HG03521 (cell line): Measurements from ENCODE around the gene SLC25A53.

Experiments
- ATAC-seq: cut with Tn5 transposase; IDR thresholded peaks from one replicate; pipeline ENCODE4 v1.9.1; 2021; ENCODE audit warnings: mild to moderate bottlenecking, moderate library complexity; ENCODE audit not compliant: unreplicated experiment

The SLC25A53 gene

GRCh38 chrX:104156630-104157529 lies at the start of gene SLC25A53:
TSS of gene SLC25A53 (minus strand) at chrX:104157009. CDS start at chrX:104105257, 51,752 bp downstream.
- ATAC-seq: peak; percentile 94

- no peak for ATAC-seq
Observed at GRCh38 chrX:104205548-104205947, 48.7 kb upstream of the SLC25A53 start.

- no peak for ATAC-seq
Observed at GRCh38 chrX:104195489-104196084, 38.8 kb upstream of the SLC25A53 start.

- no peak for ATAC-seq
Observed at GRCh38 chrX:104195013-104195412, 38.2 kb upstream of the SLC25A53 start.

GRCh38 chrX:104193485-104193884 lies 36.7 kb upstream of the SLC25A53 start:
- ATAC-seq: no peak

GRCh38 chrX:104189837-104190236 lies 33.0 kb upstream of the SLC25A53 start:
- ATAC-seq: no peak

- ATAC-seq: no peak
Observed at GRCh38 chrX:104187931-104188330, 31.1 kb upstream of the SLC25A53 start.

GRCh38 chrX:104183685-104184084 lies 26.9 kb upstream of the SLC25A53 start:
- no peak for ATAC-seq

- no peak for ATAC-seq
Observed at GRCh38 chrX:104173841-104174240, 17.0 kb upstream of the SLC25A53 start.

GRCh38 chrX:104172788-104173187 lies 16.0 kb upstream of the SLC25A53 start:
- no peak for ATAC-seq

- ATAC-seq: no peak
Observed at GRCh38 chrX:104172121-104172520, 15.3 kb upstream of the SLC25A53 start.

GRCh38 chrX:104168127-104168526 lies 11.3 kb upstream of the SLC25A53 start:
- no peak for ATAC-seq

GRCh38 chrX:104166735-104167436 lies 10.1 kb upstream of the SLC25A53 start:
- ATAC-seq: no peak

- peak; percentile 95 for ATAC-seq
Observed at GRCh38 chrX:104165894-104166734, 9.3 kb upstream of the SLC25A53 start, which contains the start of gene FAM199X. TSS of gene FAM199X (plus strand) at chrX:104166453. CDS start at chrX:104166786, 333 bp downstream.

GRCh38 chrX:104151037-104151436 lies 5.8 kb downstream of the SLC25A53 start:
- no peak for ATAC-seq

GRCh38 chrX:104141087-104141760 lies 15.6 kb downstream of the SLC25A53 start:
- ATAC-seq: no peak

GRCh38 chrX:104137496-104137895 lies 19.3 kb downstream of the SLC25A53 start:
- ATAC-seq: no peak

GRCh38 chrX:104136241-104137019 lies 20.4 kb downstream of the SLC25A53 start:
- ATAC-seq: no peak

- no peak for ATAC-seq
Observed at GRCh38 chrX:104135677-104136076, 21.1 kb downstream of the SLC25A53 start.
